ENCODE results near the gene CD7.

The CD7 gene

DNA sequence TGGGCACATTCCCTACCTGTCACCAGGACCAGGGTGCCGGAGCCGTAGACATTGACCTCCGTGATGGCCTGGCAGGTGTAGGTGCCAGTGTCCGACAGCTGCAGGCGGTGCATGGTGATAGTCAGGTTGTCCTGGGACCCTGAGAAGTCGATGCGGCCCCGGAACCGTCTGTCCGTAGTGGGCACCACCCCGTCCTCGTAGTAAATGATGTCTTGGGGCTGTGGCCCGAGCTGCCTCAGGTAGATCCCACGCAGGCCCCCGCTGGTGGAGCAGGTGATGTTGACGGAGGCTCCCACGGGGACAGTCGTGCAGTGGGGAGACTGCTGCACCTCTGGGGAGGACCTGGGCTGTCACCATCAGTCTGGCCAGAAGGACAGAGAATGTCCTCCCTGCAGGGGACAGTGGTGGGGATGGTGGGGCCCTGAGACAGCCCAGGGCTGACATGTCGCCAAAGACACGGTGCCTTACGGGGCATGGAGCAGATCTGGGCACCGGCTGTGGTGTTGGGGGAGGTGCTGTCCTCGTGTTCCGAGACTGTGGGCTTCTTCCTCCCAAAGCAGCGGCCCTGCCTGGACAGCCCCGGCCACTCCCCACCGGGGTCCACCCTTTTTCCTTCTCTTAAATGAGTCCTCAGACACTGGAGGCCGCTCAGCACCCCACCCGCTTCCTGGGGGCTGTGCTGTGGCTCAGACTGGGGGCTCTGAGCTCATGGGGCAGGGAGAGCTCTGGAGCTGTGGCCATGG, 586 bp downstream of the CD7 start:
- H3K4me3 ChIP-seq (ENCODE audit: low read length) = no peak overlapping the region
- no peak overlapping the region for H3K9ac ChIP-seq (ENCODE audit: low read depth, low read length)
- H3K4me1 ChIP-seq (ENCODE audit: insufficient read depth, low read length) = no peaks in the 10 kb centered on the region
- H3K36me3 ChIP-seq (ENCODE audit: insufficient read depth, low read length) = no peaks in the 10 kb centered on the region
- H3K27ac ChIP-seq (ENCODE audit: low read depth, low read length) = no peak overlapping the region
- H3K9me3 ChIP-seq (ENCODE audit: insufficient read depth, low read depth, low read length) = no peaks in the 10 kb centered on the region
- H3K27me3 ChIP-seq (ENCODE audit: insufficient read depth, low read length) = no peaks in the 10 kb centered on the region; the same call in 1 of the 2 replicates
- WGBS = 88% methylated on average over 29 of the region's 29 CpGs

DNA sequence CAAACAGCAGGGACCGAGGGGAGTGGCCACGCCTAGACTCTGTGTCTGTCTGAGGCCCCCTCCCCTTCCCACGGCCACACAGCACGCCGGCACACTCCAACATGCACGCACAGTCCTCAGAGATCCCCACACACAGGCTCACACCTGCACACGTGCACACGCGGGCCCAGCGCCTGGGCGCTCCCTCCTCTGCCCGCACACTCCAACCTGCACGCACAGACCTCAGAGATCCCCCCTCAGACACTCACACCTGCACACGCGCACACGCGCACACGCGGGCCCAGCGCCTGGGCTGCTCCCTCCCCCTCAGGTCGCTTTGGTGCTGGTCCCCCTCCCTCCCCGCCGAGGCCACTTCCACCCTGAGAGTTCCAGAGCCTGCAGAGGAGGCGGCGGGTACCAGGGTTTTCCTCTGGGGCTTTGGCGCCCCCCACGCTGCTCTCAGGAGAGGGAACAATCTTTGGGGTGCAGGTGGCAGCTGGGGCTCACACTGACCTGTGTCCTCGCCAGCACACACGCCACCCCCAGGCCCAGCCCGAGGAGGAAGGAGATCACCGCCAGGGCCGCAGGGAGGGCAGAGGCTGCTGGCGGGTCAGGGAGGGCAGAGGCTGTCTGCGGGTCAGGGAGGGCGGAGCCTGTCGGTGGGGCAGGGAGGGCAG, 1.6 kb downstream of the CD7 start:
- no peaks in the 10 kb centered on the region for H3K4me1 ChIP-seq (ENCODE audit: insufficient read depth, low read length)
- 64% methylated on average over 36 of the region's 36 CpGs for WGBS
- no peak overlapping the region for H3K9ac ChIP-seq (ENCODE audit: low read depth, low read length)
- H3K36me3 ChIP-seq (ENCODE audit: insufficient read depth, low read length) = no peaks in the 10 kb centered on the region
- H3K9me3 ChIP-seq (ENCODE audit: insufficient read depth, low read depth, low read length) = no peaks in the 10 kb centered on the region
- H3K4me3 ChIP-seq (ENCODE audit: low read length) = peak overlapping the region; percentile 13
- no peak overlapping the region for H3K27ac ChIP-seq (ENCODE audit: low read depth, low read length)
- no peaks in the 10 kb centered on the region; the same call in 1 of the 2 replicates for H3K27me3 ChIP-seq (ENCODE audit: insufficient read depth, low read length)

DNA sequence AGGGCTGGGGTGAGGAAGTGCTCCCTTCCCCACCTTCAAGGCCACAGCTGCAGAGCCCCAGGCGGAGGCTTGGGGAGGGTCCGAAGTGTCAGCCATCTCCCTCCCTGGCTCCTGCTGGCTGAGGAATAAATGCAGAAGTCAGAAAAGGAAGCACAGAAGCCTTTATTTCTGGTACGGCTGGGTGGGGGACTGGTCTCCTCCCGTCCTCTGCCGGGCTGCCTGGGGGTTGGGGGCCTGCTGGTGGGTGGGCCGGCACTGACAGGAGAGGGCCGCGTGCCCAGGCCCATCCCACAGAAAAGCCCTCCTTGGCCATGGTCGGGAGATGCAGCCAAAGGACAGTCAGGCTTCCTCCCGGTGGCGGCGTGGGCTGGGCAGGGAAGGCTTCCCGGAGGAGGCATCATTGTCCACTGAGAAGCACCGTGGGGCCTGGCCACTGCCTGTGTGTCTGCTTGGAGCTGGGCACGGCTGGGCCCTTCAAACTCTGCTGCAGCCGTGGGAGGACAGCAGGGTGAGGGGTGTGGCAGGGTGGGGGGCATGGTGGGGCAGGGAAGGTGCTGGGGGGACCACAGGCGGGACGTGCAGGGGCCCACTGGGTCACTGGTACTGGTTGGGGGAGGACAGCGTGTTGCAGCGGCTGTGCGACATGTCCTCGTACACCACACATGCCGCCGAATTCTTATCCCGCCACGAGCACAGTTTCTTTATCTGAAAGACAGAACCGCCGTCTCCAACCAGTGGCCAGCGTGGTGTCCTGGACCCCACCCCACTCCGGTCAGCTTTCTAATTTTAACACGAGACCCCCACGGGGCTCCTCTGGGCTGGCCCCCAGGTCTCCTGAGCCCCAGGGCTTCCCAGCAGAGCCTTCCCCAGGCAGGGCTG, 2.4 kb downstream of the CD7 start:
- 88% methylated on average over 32 of the region's 32 CpGs for WGBS
- Histone ChIP-seq H3K36me3 (ENCODE audit: insufficient read depth, low read length) (no peaks in the 10 kb centered on the region), H3K9ac (ENCODE audit: low read depth, low read length) (no peak overlapping the region), H3K27me3 (ENCODE audit: insufficient read depth, low read length) (no peaks in the 10 kb centered on the region; the same call in 1 of the 2 replicates), H3K4me1 (ENCODE audit: insufficient read depth, low read length) (no peaks in the 10 kb centered on the region), H3K27ac (ENCODE audit: low read depth, low read length) (no peak overlapping the region), H3K4me3 (ENCODE audit: low read length) (no peak overlapping the region), H3K9me3 (ENCODE audit: insufficient read depth, low read depth, low read length) (no peaks in the 10 kb centered on the region)

- H3K27me3 ChIP-seq (ENCODE audit: insufficient read depth, low read length) = no peaks in the 10 kb centered on the region; the same call in 1 of the 2 replicates
- H3K9me3 ChIP-seq (ENCODE audit: insufficient read depth, low read depth, low read length) = no peaks in the 10 kb centered on the region
These were observed 3.2 kb downstream of the CD7 start for GRCh38 chr17:82314012-82314726.

GRCh38 chr17:82313195-82314011, 4.0 kb downstream of the CD7 start:
- 92% methylated on average over 27 of the region's 28 CpGs for WGBS
- H3K4me1 ChIP-seq (ENCODE audit: insufficient read depth, low read length) = no peaks in the 10 kb centered on the region
- no peak overlapping the region for H3K4me3 ChIP-seq (ENCODE audit: low read length)
- no peaks in the 10 kb centered on the region; the same call in 1 of the 2 replicates for H3K27me3 ChIP-seq (ENCODE audit: insufficient read depth, low read length)
- H3K36me3 ChIP-seq (ENCODE audit: insufficient read depth, low read length) = no peaks in the 10 kb centered on the region
- no peaks in the 10 kb centered on the region for H3K9me3 ChIP-seq (ENCODE audit: insufficient read depth, low read depth, low read length)
- H3K9ac ChIP-seq (ENCODE audit: low read depth, low read length) = no peak overlapping the region
- H3K27ac ChIP-seq (ENCODE audit: low read depth, low read length) = no peak overlapping the region

More at GRCh38 chr17:82314012-82314726, 3.2 kb downstream of the CD7 start:
- WGBS = 90% methylated on average over 27 of the region's 27 CpGs
- Histone ChIP-seq H3K4me1 (ENCODE audit: insufficient read depth, low read length) (no peaks in the 10 kb centered on the region), H3K36me3 (ENCODE audit: insufficient read depth, low read length) (no peaks in the 10 kb centered on the region), H3K9ac (ENCODE audit: low read depth, low read length) (no peak overlapping the region), H3K27ac (ENCODE audit: low read depth, low read length) (no peak overlapping the region), H3K4me3 (ENCODE audit: low read length) (no peak overlapping the region)

GRCh38 chr17:82311971-82312370, 5.4 kb downstream of the CD7 start:
- H3K27me3 ChIP-seq (ENCODE audit: insufficient read depth, low read length) = no peaks in the 10 kb centered on the region; the same call in 1 of the 2 replicates

GRCh38 chr17:82310877-82311276, 6.5 kb downstream of the CD7 start:
- no peaks in the 10 kb centered on the region for H3K36me3 ChIP-seq (ENCODE audit: insufficient read depth, low read length)
- 91% methylated on average over 21 of the region's 21 CpGs for WGBS
- no peak overlapping the region for H3K9ac ChIP-seq (ENCODE audit: low read depth, low read length)

More at GRCh38 chr17:82311971-82312370, 5.4 kb downstream of the CD7 start:
- Histone ChIP-seq H3K36me3 (ENCODE audit: insufficient read depth, low read length) (no peaks in the 10 kb centered on the region), H3K9me3 (ENCODE audit: insufficient read depth, low read depth, low read length) (no peaks in the 10 kb centered on the region), H3K27ac (ENCODE audit: low read depth, low read length) (no peak overlapping the region), H3K4me3 (ENCODE audit: low read length) (no peak overlapping the region), H3K9ac (ENCODE audit: low read depth, low read length) (no peak overlapping the region), H3K4me1 (ENCODE audit: insufficient read depth, low read length) (no peaks in the 10 kb centered on the region)
- WGBS = 94% methylated on average over 13 of the region's 13 CpGs

GRCh38 chr17:82309656-82310570, 7.5 kb downstream of the CD7 start:
- no peak overlapping the region for H3K4me3 ChIP-seq (ENCODE audit: low read length)
- H3K27ac ChIP-seq (ENCODE audit: low read depth, low read length) = no peak overlapping the region
- no peaks in the 10 kb centered on the region for H3K36me3 ChIP-seq (ENCODE audit: insufficient read depth, low read length)
- H3K9ac ChIP-seq (ENCODE audit: low read depth, low read length) = no peak overlapping the region
- no peaks in the 10 kb centered on the region for H3K27me3 ChIP-seq (ENCODE audit: insufficient read depth, low read length)
- no peaks in the 10 kb centered on the region for H3K9me3 ChIP-seq (ENCODE audit: insufficient read depth, low read depth, low read length)
- H3K4me1 ChIP-seq (ENCODE audit: insufficient read depth, low read length) = no peaks in the 10 kb centered on the region
- WGBS = 90% methylated on average over 27 of the region's 27 CpGs

More at GRCh38 chr17:82310877-82311276, 6.5 kb downstream of the CD7 start:
- Histone ChIP-seq H3K4me3 (ENCODE audit: low read length) (no peak overlapping the region), H3K27me3 (ENCODE audit: insufficient read depth, low read length) (no peaks in the 10 kb centered on the region), H3K27ac (ENCODE audit: low read depth, low read length) (no peak overlapping the region), H3K4me1 (ENCODE audit: insufficient read depth, low read length) (no peaks in the 10 kb centered on the region), H3K9me3 (ENCODE audit: insufficient read depth, low read depth, low read length) (no peaks in the 10 kb centered on the region)

- H3K9me3 ChIP-seq (ENCODE audit: insufficient read depth, low read depth, low read length) = no peaks in the 10 kb centered on the region
- WGBS = 90% methylated on average over 20 of the region's 20 CpGs
- no peak overlapping the region for H3K9ac ChIP-seq (ENCODE audit: low read depth, low read length)
- no peak overlapping the region for H3K4me3 ChIP-seq (ENCODE audit: low read length)
- no peak overlapping the region for H3K27ac ChIP-seq (ENCODE audit: low read depth, low read length)
- H3K36me3 ChIP-seq (ENCODE audit: insufficient read depth, low read length) = no peaks in the 10 kb centered on the region
- no peaks in the 10 kb centered on the region for H3K27me3 ChIP-seq (ENCODE audit: insufficient read depth, low read length)
- no peaks in the 10 kb centered on the region for H3K4me1 ChIP-seq (ENCODE audit: insufficient read depth, low read length)
These were observed 11.6 kb downstream of the CD7 start for GRCh38 chr17:82305727-82306300.
